CMK (cell line): Measurements from ENCODE around the gene ITFG1.
A peak's percentile ranks its signal among the peaks of the same experiment; 100 is the strongest.
"Not testable (repeated sequence)": the region's sequence is repeated elsewhere in the genome, so short reads cannot be mapped to it uniquely, and the experiment has no call there.

ENCODE experiments used
- DNase-seq: peaks from one replicate; pipeline ENCODE4 v3.0.0-alpha.2; 2010; ENCODE audit warnings: low read depth

ITFG1 gene

GRCh38 chr16:47150067-47150466 is 310.8 kb downstream of the ITFG1 start:
- DNase-seq: no peak

DNA sequence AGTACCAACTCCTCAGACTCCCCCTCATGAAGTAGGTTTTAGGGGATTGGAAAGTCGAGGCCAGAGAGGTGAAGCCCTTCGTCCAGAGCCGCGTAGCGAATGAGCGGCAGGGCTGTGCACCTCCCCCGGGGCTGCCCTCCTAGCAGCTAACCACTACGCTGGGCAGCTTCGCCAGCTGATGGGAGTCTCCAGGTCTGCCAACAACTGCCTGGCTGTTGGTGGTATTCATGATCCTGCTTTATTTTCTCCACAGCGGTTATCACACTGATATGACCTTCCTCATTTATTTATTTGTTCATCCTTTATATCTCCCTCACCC is 316.3 kb downstream of the ITFG1 start:
- no peak for DNase-seq

DNA sequence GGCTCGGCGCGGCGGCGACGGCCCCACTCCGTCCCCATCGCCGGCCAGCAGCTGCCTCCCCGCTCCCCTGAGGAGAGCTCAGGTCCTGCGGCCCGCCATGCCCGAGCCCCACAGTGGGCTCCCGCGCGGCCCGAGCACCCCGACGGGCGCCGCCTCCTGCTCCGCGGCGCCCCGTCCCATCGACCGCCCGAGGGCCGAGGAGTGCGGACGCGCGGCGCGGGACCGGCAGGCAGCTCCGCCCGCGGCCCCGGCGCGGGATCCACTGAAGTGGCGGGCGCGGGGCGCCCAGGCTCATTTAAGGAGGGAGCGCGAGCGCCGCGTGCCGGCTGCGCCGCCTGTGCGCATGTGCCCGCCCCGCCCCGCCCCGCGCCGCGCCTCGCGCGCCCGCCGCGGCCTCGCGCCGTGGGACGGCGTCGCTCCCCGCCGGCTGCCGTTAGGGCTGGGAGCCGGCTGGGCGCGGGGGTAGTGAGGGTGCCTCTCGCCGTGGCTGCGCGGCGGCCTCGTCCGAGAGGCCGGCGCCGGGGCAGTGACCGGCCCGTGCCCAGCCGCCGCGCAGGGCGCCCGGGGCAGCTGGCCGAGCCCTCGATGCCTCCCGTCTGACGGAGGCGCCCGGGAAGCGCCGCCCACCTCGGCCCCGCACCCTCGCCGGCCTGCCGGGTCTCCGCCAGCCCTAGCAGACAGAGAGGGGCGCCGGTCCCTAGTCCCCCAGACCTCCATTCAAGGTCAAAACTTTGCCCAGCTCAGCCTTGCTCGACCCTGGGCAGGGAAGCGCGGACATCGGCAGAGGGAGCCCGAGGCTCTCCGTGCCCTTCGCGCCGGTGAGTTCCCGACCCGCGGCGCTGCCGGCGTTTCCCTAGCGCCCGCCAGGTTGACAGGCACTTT is 316.9 kb downstream of the ITFG1 start, which contains the start of gene NETO2:
Gene NETO2 (minus strand): TSS at position 269 of the 882 bp plus-strand sequence. CDS start 333 bp downstream, outside the sequence.
- DNase-seq: no peak

DNA sequence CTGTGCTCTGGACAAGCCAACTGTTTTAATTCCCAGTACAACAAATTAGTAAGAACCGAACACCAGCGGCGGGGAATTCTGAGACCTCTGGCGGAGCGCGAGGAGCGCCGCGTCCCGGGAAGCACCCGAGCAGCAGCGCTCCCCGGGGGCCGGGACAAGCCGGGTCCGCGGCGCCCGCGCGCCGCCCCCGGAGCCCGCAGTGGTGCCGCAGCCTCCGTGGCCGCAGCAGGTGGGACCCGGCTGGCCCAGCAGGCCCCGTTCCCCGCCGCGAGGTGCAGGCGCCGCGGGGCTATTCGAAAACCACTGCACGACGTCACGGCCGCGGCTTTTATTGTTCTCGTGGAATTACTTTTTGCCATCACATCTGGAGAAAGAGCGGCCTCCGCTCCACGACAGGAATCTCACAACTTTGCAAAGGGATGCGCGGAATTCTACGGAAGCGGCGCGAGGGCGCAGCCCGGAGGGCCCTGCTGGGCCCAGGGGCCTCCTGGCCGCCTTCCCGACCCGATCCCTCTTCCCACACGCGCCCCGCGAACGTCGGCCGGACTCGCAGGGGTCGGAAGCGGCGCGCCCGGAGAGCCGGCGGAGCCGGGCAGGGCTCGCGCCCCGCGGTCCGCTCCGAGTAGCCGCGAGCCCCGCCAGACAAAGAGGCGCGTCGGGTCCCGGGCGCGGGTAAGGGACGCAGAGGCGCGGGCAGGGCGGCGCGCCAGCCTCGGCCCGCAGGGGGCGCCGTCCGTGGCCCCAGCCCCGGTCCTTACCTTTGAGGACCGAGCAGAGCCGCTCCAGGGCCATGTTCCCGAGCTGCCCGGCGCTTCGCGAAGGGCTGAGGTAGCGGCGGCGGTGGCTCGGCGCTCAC is 317.8 kb downstream of the ITFG1 start:
- DNase-seq: peak; percentile 22

GRCh38 chr16:47142486-47142820 is 318.4 kb downstream of the ITFG1 start:
- no peak for DNase-seq

DNA sequence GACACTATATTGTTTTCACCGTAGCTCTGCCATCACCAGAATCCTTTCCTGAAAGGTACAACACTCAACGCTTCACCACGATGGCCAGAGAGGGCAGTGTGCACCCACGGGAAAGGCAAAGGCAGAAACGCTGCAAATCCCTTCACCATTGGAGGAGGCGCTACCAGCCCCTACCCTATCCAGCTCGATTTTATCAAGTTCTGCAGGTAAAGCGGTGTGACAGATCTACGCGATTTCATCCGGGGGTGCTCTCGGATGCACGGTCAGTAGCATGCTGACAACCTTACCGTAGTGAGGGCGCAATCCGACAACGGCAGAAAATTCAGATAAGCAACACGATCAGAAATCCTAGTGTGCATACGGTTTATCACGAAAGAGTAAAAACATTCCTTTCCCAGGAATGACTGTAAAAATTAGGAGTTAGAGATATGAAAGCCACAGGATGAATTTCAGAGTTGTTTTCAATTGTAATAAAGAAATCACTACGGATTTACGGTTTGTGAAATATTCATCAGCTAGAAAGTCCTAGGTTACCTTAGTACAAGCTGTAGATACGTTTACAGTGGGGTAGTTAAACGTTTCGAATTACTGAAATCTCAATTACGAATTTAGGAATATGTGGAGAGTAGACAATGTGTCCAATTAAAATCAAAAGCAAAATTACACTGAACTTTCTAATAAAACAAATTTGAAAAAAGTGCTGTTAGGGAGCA is 318.9 kb downstream of the ITFG1 start:
- DNase-seq: no peak

DNA sequence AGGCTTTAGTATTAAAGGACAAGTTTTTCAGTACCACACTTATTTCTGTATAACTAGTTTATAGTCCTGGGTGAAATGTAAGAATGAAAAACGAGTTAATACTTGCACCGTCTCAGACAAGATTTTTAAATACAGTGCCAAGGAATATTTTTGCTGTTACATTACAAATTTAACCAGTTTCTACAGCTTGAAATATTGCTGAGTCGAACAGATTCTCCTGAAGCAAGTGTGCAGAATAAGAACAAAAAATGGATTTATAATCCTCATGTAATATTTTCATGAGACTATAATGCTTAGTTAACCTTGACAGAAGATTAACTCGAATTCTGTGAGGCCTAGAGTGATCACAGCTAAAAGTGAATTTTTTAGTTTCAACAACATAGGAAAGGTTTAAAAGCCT is 320.2 kb downstream of the ITFG1 start:
- DNase-seq: no peak

DNA sequence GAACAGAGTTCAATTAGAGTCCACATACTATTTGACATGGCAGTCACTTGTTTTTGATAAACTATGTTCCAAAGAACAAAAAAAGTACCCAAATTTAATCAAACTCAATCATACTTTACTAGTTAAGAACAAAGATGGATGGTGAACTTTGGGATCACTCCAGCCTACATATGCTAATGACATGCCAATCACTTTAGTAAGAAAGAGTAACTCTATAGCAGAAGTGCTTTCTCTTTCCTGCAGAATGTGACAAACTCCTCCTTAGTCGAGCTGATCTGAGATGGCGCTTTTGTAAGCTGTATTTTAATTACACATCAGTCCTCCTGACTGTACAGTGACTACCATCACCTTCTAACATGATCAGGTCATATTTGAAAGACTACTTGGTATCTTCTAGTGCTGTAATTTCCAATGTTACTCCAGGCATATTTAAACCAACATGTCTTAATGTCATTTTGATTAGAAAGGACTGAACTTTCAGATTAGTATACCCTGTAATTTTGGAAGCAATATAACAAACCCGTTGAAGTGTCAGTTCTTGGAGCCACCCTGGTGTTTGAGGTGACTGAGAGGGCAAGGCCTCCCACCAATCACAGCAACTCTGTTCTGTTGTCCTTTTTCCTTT is 321.2 kb downstream of the ITFG1 start:
- DNase-seq: no peak

- not testable (repeated sequence) for DNase-seq
Measured at GRCh38 chr16:47137925-47138324, 322.9 kb downstream of the ITFG1 start.

DNA sequence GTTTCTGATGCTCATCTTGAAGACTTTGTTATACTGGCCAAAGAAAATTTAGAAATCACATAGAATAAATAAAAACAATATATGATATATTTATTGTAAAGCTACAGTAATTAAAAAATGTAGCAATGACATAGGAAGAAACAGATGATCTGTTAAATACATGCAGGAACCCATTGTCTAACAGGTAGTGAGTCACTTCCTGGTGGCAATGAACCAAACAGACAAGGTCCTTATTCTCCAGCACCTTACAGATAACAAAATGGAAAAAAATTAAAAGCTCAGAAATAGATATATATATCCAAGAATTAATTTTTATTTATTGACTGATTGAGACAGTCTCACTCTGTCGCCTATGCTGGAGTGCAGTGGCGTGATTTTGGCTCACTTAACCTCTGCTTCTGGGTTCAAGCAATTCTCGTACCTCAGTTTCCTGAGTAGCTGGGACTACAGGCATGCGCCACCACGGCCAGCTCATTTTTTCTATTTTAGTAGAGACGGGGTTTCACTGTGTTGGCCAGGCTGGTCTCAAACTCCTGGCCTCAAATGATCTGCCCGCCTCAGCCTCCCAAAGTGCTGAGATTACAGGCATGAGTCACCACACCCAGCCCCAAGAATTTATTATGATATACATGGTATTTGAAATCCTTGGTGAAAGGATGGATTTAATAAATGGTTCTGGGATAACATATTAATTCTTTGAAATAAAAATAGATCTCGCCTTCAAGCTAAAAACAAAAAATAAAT is 324.6 kb downstream of the ITFG1 start:
- DNase-seq: no peak

- no peak for DNase-seq
Measured at GRCh38 chr16:47134550-47134949, 326.3 kb downstream of the ITFG1 start.

DNA sequence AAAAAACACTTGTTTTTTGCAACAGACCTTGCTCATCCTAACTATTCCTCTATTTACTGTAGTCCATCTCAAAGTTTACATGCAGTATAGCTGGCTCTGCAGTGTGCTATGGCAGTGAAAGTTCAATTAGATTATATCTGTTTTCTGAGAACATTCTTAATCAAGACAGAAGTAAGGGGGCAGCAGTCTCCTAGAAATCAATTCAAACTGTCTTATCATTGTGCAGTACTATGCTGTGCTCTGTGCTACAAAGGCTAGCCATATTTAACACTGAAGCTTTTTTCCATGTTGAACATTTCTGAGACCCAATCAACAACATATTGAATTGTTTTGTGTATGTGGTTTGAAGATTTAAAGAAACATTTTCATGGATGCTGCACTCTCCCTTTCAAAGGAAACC is 328.6 kb downstream of the ITFG1 start:
- no peak for DNase-seq

GRCh38 chr16:47129755-47130435 is 331.0 kb downstream of the ITFG1 start:
- DNase-seq: no peak

DNA sequence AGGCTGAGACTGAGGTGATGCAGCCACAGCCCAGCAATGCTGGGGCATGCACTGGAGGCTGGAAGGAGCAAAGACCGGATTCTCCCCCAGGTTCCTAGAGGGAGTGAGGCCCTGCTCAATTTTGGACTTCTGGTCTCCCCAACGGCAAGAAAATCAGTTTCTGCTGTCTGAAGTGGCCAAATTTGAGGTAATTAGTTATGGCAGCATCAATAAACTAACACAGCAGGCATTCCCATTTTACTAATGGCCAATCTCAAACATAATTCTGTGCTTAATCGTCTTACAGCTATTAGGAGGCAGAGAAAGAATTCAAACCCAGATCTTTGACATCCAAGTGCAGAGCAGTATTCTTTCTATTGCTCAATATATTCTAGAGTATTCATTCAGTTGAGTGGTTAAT is 333.3 kb downstream of the ITFG1 start:
- no peak for DNase-seq

GRCh38 chr16:47125757-47126156 is 335.1 kb downstream of the ITFG1 start:
- DNase-seq: no peak

- no peak for DNase-seq
Measured at GRCh38 chr16:47113130-47113529, 347.7 kb downstream of the ITFG1 start.

GRCh38 chr16:47110939-47111338 is 349.9 kb downstream of the ITFG1 start:
- DNase-seq: no peak

DNA sequence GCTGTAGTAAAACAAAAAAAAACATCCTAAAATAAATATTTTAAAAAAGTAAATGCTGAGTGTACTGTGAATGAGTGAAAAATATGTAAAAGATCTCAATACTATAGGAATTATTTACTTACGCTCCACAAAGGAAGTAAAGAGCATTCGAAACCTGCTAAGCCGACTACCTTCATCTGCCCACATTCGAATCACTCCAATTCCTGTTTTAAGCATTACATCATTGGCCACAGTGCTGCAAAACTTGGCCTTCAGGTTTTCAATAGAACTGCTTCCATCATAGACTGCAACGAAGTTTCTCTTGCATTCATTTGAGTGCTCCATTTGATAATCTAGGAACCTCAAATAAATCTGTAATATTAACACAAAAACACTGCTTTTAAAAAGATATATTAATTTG is 351.5 kb downstream of the ITFG1 start:
- DNase-seq: no peak
